NCI-H1048 (cell line): Measurements from ENCODE around the gene TGFB2.

Experiments
- DNase-seq: peaks from one replicate; lab custom pipeline; 2025; lab: John Stamatoyannopoulos, UW

TGFB2 gene

GRCh38 chr1:218392780-218393179 is 47.6 kb downstream of the TGFB2 start:
- no peak for DNase-seq

GRCh38 chr1:218394416-218394815 is 49.3 kb downstream of the TGFB2 start:
- DNase-seq, result no peak

GRCh38 chr1:218394989-218395388 is 49.9 kb downstream of the TGFB2 start:
- DNase-seq, result no peak

- no peak for DNase-seq
These were observed 50.8 kb downstream of the TGFB2 start for GRCh38 chr1:218395916-218396315.

GRCh38 chr1:218397752-218398339 is 52.7 kb downstream of the TGFB2 start:
- no peak for DNase-seq

GRCh38 chr1:218400624-218401023 is 55.5 kb downstream of the TGFB2 start:
- no peak for DNase-seq

GRCh38 chr1:218401441-218401997 is 56.4 kb downstream of the TGFB2 start:
- DNase-seq, result no peak

GRCh38 chr1:218401998-218402785 is 57.1 kb downstream of the TGFB2 start:
- no peak for DNase-seq

- DNase-seq, result no peak
These were observed 57.6 kb downstream of the TGFB2 start for GRCh38 chr1:218402786-218403120.

- DNase-seq, result no peak
These were observed 58.2 kb downstream of the TGFB2 start for GRCh38 chr1:218403300-218403699.

GRCh38 chr1:218407630-218408029 is 62.5 kb downstream of the TGFB2 start:
- no peak for DNase-seq

GRCh38 chr1:218408135-218408534 is 63.0 kb downstream of the TGFB2 start:
- no peak for DNase-seq

- no peak for DNase-seq
These were observed 63.8 kb downstream of the TGFB2 start for GRCh38 chr1:218408942-218409341.

GRCh38 chr1:218409946-218410510 is 64.9 kb downstream of the TGFB2 start:
- DNase-seq, result no peak

GRCh38 chr1:218411101-218411500 is 66.0 kb downstream of the TGFB2 start:
- no peak for DNase-seq

- no peak for DNase-seq
These were observed 67.0 kb downstream of the TGFB2 start for GRCh38 chr1:218412171-218412570.

- no peak for DNase-seq
These were observed 68.0 kb downstream of the TGFB2 start for GRCh38 chr1:218413179-218413578.

- DNase-seq, result no peak
These were observed 69.1 kb downstream of the TGFB2 start for GRCh38 chr1:218414060-218414728.

- no peak for DNase-seq
These were observed 70.6 kb downstream of the TGFB2 start for GRCh38 chr1:218415726-218416125.

GRCh38 chr1:218421531-218421930 is 76.4 kb downstream of the TGFB2 start:
- DNase-seq, result no peak

- DNase-seq, result no peak
These were observed 79.4 kb downstream of the TGFB2 start for GRCh38 chr1:218424502-218424901.

- no peak for DNase-seq
These were observed 80.7 kb downstream of the TGFB2 start for GRCh38 chr1:218425647-218426342.
